ENCODE results near the gene SLC28A1.

SLC28A1 gene

GRCh38 chr15:84942456-84942855 is 58.0 kb downstream of the SLC28A1 start:
- DNase-seq = no peak

GRCh38 chr15:84944311-84944710 is 59.8 kb downstream of the SLC28A1 start:
- no peak for DNase-seq

GRCh38 chr15:84944861-84945260 is 60.4 kb downstream of the SLC28A1 start:
- no peak for DNase-seq

GRCh38 chr15:84946772-84947489 is 62.5 kb downstream of the SLC28A1 start:
- DNase-seq = no peak

GRCh38 chr15:84947947-84948830 is 63.7 kb downstream of the SLC28A1 start:
- no peak for DNase-seq

- no peak for DNase-seq
Measured at GRCh38 chr15:84949043-84949442, 64.6 kb downstream of the SLC28A1 start.

GRCh38 chr15:84949845-84950569 is 65.5 kb downstream of the SLC28A1 start:
- DNase-seq = no peak

- DNase-seq = no peak
Measured at GRCh38 chr15:84950570-84951111, 66.2 kb downstream of the SLC28A1 start.

- no peak for DNase-seq
Measured at GRCh38 chr15:84951736-84952135, 67.3 kb downstream of the SLC28A1 start.

- DNase-seq = no peak
Measured at GRCh38 chr15:84953136-84953535, 68.7 kb downstream of the SLC28A1 start.

GRCh38 chr15:84953726-84954125 is 69.3 kb downstream of the SLC28A1 start:
- no peak for DNase-seq

- DNase-seq = no peak
Measured at GRCh38 chr15:84955089-84955848, 70.8 kb downstream of the SLC28A1 start.

GRCh38 chr15:84956199-84956598 is 71.7 kb downstream of the SLC28A1 start:
- DNase-seq = no peak

- no peak for DNase-seq
Measured at GRCh38 chr15:84960391-84961113, 76.1 kb downstream of the SLC28A1 start.

GRCh38 chr15:84961114-84961452 is 76.6 kb downstream of the SLC28A1 start:
- no peak for DNase-seq

- DNase-seq = no peak
Measured at GRCh38 chr15:84961707-84962106, 77.2 kb downstream of the SLC28A1 start.

- DNase-seq = no peak
Measured at GRCh38 chr15:84962955-84963354, 78.5 kb downstream of the SLC28A1 start.

- no peak for DNase-seq
Measured at GRCh38 chr15:84967380-84967779, 82.9 kb downstream of the SLC28A1 start.

GRCh38 chr15:84968301-84968700 is 83.8 kb downstream of the SLC28A1 start:
- no peak for DNase-seq

GRCh38 chr15:84969257-84969656 is 84.8 kb downstream of the SLC28A1 start:
- DNase-seq = no peak

GRCh38 chr15:84970843-84971242 is 86.4 kb downstream of the SLC28A1 start:
- no peak for DNase-seq
